K562 (cell line): Measurements from ENCODE around the gene TTLL8. TPM values are rescaled to one million over a fixed set of nuclear protein-coding genes. Genes with fewer than 3 reads are reported as not detected.

Source experiments
- CEBPB ChIP-seq: fragments of 450-650 bp; IDR thresholded peaks from 2 replicates; pipeline ENCODE4 v1.6.1; 2016; ENCODE audit warnings: missing genetic modification characterization, missing compliant biosample characterization
- CEBPG ChIP-seq, 3 experiments: fragments of 200-800 bp in 1 of 3; sonication (Bioruptor generic) in 1 of 3; sonication (generic) in 1 of 3; formaldehyde crosslinking in 1 of 3; IDR thresholded peaks in 2 of 3; conservative IDR thresholded peaks in 1 of 3; 2 replicates each; pipeline versions ENCODE4 v1.6.1 to v1.8.0; 2016 to 2022; ENCODE audit warnings: missing compliant biosample characterization in 2 of 3, missing genetic modification characterization in 2 of 3, mild to moderate bottlenecking in 1 of 3, missing genetic modification reagents in 1 of 3
- EGR1 ChIP-seq: fragments of 450-650 bp; conservative IDR thresholded peaks from 2 replicates; pipeline ENCODE4 v1.6.1; 2017; ENCODE audit warnings: mild to moderate bottlenecking
- GATAD2B ChIP-seq: fragments of 450-650 bp; IDR thresholded peaks from 2 replicates; pipeline ENCODE4 v1.6.1; 2017; ENCODE audit warnings: mild to moderate bottlenecking, borderline replicate concordance
- MGA ChIP-seq: fragments of 450-650 bp; IDR thresholded peaks from 2 replicates; pipeline ENCODE4 v1.6.1; 2016; ENCODE audit warnings: mild to moderate bottlenecking, moderate library complexity
- MNT ChIP-seq, 2 experiments: fragments of 450-650 bp; conservative IDR thresholded peaks; 2 replicates each; pipeline ENCODE4 v1.6.1; 2017; ENCODE audit warnings: mild to moderate bottlenecking in 2 of 2, moderate library complexity in 2 of 2
- PTRF ChIP-seq: fragments of 450-650 bp; IDR thresholded peaks from 2 replicates; pipeline ENCODE4 v1.6.1; 2016; ENCODE audit warnings: mild to moderate bottlenecking, missing genetic modification characterization, missing compliant biosample characterization
- ZNF395 ChIP-seq: fragments of 200-800 bp; sonication (Bioruptor generic); IDR thresholded peaks from 2 replicates; pipeline ENCODE4 v1.6.1; 2017; ENCODE audit warnings: missing genetic modification characterization, missing compliant biosample characterization
- ZNF449 ChIP-seq: fragments of 250-450 bp; sonication (Bioruptor Pico); IDR thresholded peaks from 2 replicates; pipeline ENCODE4 v1.8.0; 2022; ENCODE audit warnings: moderate library complexity, mild to moderate bottlenecking, inconsistent platforms
- polyA plus RNA-seq, 8 experiments: library from polyadenylated mRNA; depleted of rRNA in 4 of 8; stranded (reverse) in 5 of 8; unstranded in 3 of 8; fragments of >200 nt; fragmentation: Nextera tagmentation in 2 of 8; fragmentation: Illumina TruSeq in 1 of 8; extraction: Ambion mirVana in 2 of 8; extraction: Trizol in 1 of 8; gene quantifications; 2 replicates each; pipeline versions ENCODE4 v1.2.1 to v1.2.3, GENCODE V29; 2011 to 2014; ENCODE audit warnings: inconsistent platforms in 1 of 8, missing spikeins in 1 of 8
- total RNA-seq, 7 experiments: library from RNA; depleted of rRNA in 6 of 7; stranded (reverse); fragments of >200 nt in 6 of 7; fragmentation: Illumina TruSeq in 2 of 7; extraction: Trizol in 2 of 7; gene quantifications; 2 replicates each; pipeline versions ENCODE4 v1.2.1 to v1.2.3, GENCODE V29; 2011 to 2021; ENCODE audit warnings: low replicate concordance in 1 of 7

Gene TTLL8
- total and polyA plus RNA-seq, 9 of the 15 experiments (the other 6 are each of a cell fraction or from before 2014, with no cell fraction given) = not detected

- TF ChIP-seq MGA (peak; percentile 54), ZNF449 (CRISPR knock-in tag) (no peak), PTRF (tag) (no peak), CEBPG (CRISPR knock-in tag; IDR thresholded peaks at IDR 0.05) (no peak), CEBPG (tag; conservative IDR thresholded peaks at IDR 0.05 in 1 of 2, IDR thresholded peaks at IDR 0.05 in 1 of 2) (peak in 1 of 2 experiments; percentile 37; a peak in 1 of 4 replicates), MNT (conservative IDR thresholded peaks at IDR 0.05) (no peak), ZNF395 (CRISPR knock-in tag) (peak; percentile 68; the same call in 1 of the 2 replicates), GATAD2B (no peak), EGR1 (peak; percentile 71; the same call in 1 of the 2 replicates), CEBPB (tag) (peak; percentile 76)
These were observed 27.3 kb upstream of the TTLL8 start, which contains the start of gene MLC1 (continued) for GRCh38 chr22:50085211-50085972.
